GM13976 (cell line): ENCODE data around the gene ABCC4.

Experiments
- DNase-seq: peaks from one replicate; pipeline ENCODE4 v3.0.0; 2012; ENCODE audit warnings: low spot score
- in situ Hi-C: fragments of 300-500 bp; cut with MboI; formaldehyde crosslinking; loops from one replicate; pipeline ENCODE4 v1.12.0; 2022; ENCODE audit warnings: low sequenced_read_pairs, mixed read lengths, inconsistent platforms; ENCODE audit not compliant: unreplicated experiment
- TF ChIP-seq, protein P1 (sequence below): IDR thresholded peaks from 2 replicates; pipeline ENCODE4 v1.5.1; 2012; ENCODE audit warnings: borderline replicate concordance, mild to moderate bottlenecking; ENCODE audit not compliant: insufficient read depth; ENCODE audit errors: extremely low read depth, missing control alignments, control extremely low read depth

ABCC4 gene

GRCh38 chr13:95133498-95133897 is 167.8 kb downstream of the ABCC4 start:
- TF ChIP-seq, protein P1, sequence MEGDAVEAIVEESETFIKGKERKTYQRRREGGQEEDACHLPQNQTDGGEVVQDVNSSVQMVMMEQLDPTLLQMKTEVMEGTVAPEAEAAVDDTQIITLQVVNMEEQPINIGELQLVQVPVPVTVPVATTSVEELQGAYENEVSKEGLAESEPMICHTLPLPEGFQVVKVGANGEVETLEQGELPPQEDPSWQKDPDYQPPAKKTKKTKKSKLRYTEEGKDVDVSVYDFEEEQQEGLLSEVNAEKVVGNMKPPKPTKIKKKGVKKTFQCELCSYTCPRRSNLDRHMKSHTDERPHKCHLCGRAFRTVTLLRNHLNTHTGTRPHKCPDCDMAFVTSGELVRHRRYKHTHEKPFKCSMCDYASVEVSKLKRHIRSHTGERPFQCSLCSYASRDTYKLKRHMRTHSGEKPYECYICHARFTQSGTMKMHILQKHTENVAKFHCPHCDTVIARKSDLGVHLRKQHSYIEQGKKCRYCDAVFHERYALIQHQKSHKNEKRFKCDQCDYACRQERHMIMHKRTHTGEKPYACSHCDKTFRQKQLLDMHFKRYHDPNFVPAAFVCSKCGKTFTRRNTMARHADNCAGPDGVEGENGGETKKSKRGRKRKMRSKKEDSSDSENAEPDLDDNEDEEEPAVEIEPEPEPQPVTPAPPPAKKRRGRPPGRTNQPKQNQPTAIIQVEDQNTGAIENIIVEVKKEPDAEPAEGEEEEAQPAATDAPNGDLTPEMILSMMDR, result no peak
- no peak for DNase-seq
- in situ Hi-C loops, result no loop called here

GRCh38 chr13:95129004-95129403 is 172.2 kb downstream of the ABCC4 start:
- DNase-seq, result no peak
- in situ Hi-C loops, result no loop called here
- TF ChIP-seq, protein P1, result no peak

DNA sequence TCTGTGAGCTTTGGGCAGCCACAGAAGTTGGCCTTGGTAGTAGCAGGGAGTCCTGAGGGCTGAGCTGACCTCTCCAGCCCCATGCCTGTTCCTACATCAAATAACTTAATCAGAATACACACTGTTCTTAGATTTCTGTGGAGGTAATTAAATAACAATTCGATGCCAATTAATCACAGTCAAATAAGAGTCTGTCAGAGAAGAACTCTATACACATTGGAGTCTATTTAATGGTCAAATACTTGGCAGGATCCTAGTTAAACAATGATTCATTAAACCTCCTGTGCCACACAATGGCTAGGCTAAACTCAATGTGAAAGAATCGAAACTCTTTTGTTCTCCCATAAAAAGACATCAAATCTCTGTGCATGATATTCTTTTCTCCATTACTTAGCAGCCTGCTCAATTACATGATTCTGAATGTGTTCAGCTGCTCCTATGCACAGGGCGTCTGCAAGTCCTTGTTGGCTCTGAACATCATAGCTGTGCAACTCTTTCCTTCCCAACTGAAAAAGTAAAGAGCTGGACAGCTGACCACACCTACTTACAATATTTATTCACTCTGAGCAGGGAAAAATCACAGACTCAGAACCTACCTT is 173.1 kb downstream of the ABCC4 start:
- no peak for DNase-seq
- TF ChIP-seq, protein P1, result no peak
- in situ Hi-C loops, result no loop called here

- in situ Hi-C loops, result no loop called here
- TF ChIP-seq, protein P1, result no peak
- DNase-seq, result no peak
Observed at GRCh38 chr13:95124959-95125358, 176.3 kb downstream of the ABCC4 start.

- in situ Hi-C loops, result no loop called here
- no peak for DNase-seq
- TF ChIP-seq, protein P1, result no peak
Observed at GRCh38 chr13:95123726-95124125, 177.5 kb downstream of the ABCC4 start.

- in situ Hi-C loops, result no loop called here
- no peak for DNase-seq
Observed at GRCh38 chr13:95122063-95122462, 179.2 kb downstream of the ABCC4 start.

More at GRCh38 chr13:95122063-95122462, 179.2 kb downstream of the ABCC4 start:
- TF ChIP-seq, protein P1, result no peak
